GM19372 (cell line): ENCODE data around the gene RBFOX2.
"Not testable (repeated sequence)": the region's sequence is repeated elsewhere in the genome, so short reads cannot be mapped to it uniquely, and the experiment has no call there.

ENCODE experiments used
- ATAC-seq: cut with Tn5 transposase; IDR thresholded peaks from one replicate; pipeline ENCODE4 v1.9.1; 2021; ENCODE audit warnings: mild to moderate bottlenecking, low read depth, moderate library complexity; ENCODE audit not compliant: unreplicated experiment

RBFOX2 gene

GRCh38 chr22:35841907-35842518 lies 186.6 kb downstream of the RBFOX2 start:
- no peak for ATAC-seq

DNA sequence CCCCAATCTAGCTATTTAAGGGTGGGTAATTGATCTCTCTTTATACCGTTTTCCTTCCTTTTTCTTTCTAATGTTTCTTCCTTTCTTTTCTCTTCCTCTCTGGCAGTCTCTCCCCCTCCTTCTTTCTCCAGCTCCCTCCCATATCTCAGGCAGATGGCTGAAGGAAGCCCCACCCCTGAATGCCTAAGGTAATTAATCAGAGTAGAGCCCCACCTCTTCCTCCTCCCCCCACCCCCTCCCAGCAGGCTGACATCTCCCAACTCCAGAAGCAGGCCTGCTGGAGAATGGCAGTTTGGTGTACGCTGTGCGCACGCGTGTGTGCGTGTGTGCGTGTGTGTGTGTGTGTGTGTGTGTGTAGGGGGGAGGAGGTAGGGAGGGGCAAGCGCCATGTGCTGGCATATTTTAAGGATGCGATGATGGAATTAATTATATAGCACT lies 188.3 kb downstream of the RBFOX2 start:
- ATAC-seq: no peak

GRCh38 chr22:35839841-35840301 lies 188.8 kb downstream of the RBFOX2 start:
- ATAC-seq: no peak

DNA sequence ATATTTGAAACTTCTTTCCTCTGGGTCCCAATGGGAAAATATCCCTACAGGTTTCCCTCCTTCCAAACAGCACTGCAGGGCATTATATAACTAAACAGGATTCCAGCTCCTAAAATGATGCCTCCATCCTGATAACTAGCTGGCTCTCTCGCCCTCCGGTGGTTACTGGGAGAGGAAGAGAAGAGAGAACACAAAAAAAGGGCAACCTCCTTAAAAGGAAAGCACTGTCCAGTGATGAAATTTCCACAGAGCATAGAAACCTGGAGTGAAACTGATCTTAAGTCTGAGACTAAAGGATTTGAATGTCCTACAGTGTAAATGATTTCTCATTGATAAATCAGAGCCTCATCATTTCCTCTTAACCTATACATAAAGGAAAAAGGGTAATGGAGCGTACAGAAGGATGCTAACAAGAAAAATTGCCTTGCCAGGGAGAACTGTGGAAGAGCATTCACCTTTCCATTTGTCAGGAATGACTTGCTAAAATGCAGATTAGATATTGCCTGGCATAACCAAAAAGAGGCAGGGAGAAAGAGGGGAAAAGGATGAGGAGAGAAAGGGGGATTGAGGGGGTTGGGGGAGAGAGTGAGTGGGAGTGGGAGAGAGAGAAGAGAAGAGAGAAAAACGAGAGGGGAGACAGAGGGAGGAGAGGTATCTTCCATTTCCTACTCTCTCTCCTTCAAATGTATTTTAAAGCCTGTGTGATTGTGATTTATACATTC lies 189.6 kb downstream of the RBFOX2 start:
- ATAC-seq: no peak

DNA sequence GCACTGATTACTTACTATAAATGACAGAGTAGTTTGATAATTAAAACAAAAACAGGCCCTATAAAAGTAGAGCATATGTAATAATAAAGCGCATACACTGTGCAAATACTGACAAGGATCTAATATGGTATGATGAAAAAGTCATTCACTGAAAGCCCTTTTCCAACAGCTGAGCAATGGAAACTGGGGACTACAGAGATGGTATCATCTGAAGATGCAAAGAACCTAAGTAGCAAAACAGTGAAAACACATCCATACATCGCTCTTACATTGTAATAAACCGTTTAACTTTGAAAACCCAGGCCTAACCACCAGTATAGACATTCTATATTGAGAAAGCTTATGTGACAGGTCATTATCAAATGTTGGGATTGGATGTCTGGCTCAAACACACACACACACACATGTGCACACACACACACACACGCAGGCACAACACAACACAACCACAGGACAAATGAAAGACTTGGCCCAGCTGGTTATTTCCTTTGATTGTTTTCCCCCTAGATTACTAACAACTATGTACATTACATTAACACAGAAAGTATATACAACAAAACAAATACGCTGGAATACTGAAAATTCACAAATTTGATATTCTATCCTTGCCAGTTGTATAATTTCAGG lies 191.4 kb downstream of the RBFOX2 start:
- ATAC-seq: no peak

GRCh38 chr22:35835998-35836691 lies 192.5 kb downstream of the RBFOX2 start:
- ATAC-seq: no peak

GRCh38 chr22:35835267-35835997 lies 193.2 kb downstream of the RBFOX2 start:
- no peak for ATAC-seq

- ATAC-seq: no peak
These were observed 194.6 kb downstream of the RBFOX2 start for GRCh38 chr22:35834061-35834460.

DNA sequence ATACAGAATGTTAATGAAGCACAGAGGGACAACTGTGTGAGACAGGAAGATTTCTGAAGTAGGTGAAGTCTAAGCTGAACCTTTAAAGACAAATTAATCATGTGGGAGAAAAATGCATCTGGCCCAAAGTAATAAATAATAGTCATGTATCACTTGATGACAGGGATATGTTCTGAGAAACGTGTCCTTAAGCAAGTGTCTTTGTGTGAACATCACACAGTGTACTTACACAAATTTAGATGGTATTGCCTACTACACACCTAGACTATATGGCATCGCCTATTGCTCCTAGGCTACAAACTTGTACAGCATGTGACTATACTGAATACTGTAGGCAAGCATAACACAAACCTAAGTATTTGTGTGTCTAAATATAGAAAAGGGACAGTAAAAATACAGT lies 198.3 kb downstream of the RBFOX2 start:
- ATAC-seq: no peak

- no peak for ATAC-seq
These were observed 204.4 kb downstream of the RBFOX2 start for GRCh38 chr22:35824256-35824655.

- no peak for ATAC-seq
These were observed 207.0 kb downstream of the RBFOX2 start for GRCh38 chr22:35821654-35822053.

DNA sequence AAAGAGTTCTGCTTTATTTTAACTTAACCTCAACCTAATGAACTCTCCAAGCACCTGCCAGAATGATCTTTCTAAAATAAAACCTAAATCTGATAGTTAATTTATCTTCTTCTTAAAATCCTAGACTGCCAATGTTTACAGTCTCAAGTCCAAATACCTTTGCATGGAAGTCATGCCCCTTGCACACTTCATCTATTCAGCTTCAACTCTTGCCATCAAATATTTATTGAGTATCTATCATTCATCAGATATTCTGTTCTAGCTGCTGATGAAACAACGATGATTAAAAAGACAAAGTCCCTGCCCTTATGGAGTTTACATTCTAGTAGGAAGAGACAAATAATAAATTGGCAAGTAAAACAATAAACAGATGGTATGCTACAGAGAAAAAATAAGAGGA lies 209.2 kb downstream of the RBFOX2 start:
- no peak for ATAC-seq

DNA sequence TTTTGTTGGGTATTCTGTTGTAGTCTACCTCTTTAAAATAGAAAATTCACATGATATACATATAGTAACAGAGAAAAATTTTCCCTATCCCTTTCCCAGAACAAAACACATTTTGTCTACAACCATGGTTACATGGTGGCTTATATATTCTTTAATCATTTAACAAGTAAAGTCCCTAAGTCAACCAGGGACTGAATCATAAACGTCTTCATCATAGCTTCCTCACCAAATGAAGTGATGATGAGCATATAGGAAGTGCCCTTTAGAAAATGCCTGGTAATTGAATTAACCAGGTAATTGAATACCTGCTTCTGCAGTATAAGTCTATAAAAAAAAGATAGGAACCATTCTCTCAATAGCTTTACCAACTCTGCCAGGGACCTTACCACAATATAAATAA lies 209.7 kb downstream of the RBFOX2 start:
- ATAC-seq: no peak

DNA sequence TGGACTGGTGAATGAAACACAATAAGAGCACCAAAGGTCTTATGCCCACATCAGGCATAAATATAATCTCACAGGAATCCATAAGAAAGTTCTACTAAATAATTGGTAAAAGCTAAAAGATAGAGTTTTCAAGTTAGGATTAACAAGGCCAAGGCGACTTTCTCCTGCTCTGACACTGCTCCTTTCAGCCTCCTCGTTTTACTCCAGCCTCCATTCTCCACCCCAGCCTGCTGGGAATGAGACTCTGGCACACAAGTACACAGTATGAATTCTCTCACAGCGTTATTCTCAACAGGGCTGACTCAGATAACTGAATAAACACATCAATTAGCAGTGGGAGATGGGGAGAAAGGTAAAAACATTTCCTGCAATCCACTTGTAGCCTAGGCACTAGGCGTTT lies 216.0 kb downstream of the RBFOX2 start:
- ATAC-seq: no peak

- ATAC-seq: no peak
These were observed 217.0 kb downstream of the RBFOX2 start for GRCh38 chr22:35811670-35812069.

DNA sequence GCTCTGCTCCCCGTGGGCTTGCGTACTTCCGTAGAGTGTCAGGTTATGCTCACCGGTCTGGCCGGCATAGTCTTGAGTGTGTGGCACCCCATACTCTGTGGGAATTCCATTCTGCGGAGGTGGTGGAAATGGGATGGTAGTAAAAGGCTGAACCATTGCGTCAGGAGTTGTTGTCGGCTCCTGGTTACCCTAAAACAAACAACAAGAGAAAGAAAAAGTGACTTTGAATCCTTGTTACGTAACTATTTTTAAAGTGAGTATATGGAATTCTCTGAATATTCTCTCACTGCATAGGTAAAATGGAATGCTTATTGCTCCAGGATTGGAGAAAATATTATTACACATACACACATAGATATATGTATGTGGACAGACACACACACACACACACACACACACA lies 218.8 kb downstream of the RBFOX2 start:
- no peak for ATAC-seq

- ATAC-seq: no peak
These were observed 220.2 kb downstream of the RBFOX2 start for GRCh38 chr22:35808377-35808776.

DNA sequence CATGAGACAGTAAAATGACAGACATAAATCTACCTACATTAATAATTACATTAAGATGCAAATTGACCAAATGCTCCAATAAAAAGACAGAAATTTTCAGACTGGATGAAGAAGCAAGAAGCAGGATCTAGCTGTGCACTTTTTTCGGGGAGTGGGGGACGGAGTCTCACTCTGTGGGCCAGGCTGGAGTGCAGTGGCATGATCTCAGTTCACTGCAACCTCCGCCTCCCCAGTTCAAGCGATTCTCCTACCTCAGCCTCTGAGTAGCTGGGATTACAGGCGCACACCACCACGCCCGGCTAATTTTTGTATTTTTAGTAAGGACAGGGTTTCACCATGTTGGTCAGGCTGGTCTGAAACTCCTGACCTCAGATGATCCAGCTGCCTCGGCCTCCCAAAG lies 222.0 kb downstream of the RBFOX2 start:
- not testable (repeated sequence) for ATAC-seq

- ATAC-seq: no peak
These were observed 223.2 kb downstream of the RBFOX2 start for GRCh38 chr22:35805466-35805865.

GRCh38 chr22:35804421-35804820 lies 224.2 kb downstream of the RBFOX2 start:
- no peak for ATAC-seq
